MM.1S (cell line): Measurements from ENCODE around the gene MINDY3.

Experiments
- EZH2 ChIP-seq: fragments of 300-600 bp; sonication (generic); optimal IDR thresholded peaks from 2 replicates; pipeline ENCODE3; 2017; ENCODE audit warnings: low read depth, mild to moderate bottlenecking, antibody characterized with exemption, low read length, mixed read lengths
- EZH2phosphoT487 ChIP-seq: fragments of 300-600 bp; sonication (generic); IDR thresholded peaks from 2 replicates; pipeline ENCODE4 v1.6.1; 2018; ENCODE audit warnings: antibody characterized with exemption, low read length
- TF ChIP-seq, protein P1 (sequence below): fragments of 300-600 bp; sonication (generic); IDR thresholded peaks from 2 replicates; pipeline ENCODE4 v1.5.1; 2016; ENCODE audit warnings: antibody characterized with exemption, low read length, mixed read lengths

DNA sequence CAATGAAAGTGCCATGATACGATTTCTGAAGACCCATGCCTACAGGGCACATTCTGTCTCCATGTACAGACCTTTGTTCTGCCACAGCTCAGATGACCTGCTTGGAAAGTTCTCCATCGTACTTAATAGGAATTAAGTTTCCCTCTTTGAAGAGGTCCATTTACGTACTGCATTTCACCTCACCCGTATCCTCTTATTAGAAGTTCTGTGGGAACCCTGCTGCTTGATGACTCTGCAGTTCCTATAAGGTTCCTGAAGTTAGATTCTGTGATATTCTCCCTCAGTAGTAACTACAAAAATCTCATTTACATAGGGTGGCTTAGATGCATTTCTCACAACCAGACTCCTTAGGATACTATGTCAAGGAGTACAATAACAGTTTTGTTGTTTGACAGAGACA lies 50.9 kb downstream of the MINDY3 start:
- TF ChIP-seq, protein P1, sequence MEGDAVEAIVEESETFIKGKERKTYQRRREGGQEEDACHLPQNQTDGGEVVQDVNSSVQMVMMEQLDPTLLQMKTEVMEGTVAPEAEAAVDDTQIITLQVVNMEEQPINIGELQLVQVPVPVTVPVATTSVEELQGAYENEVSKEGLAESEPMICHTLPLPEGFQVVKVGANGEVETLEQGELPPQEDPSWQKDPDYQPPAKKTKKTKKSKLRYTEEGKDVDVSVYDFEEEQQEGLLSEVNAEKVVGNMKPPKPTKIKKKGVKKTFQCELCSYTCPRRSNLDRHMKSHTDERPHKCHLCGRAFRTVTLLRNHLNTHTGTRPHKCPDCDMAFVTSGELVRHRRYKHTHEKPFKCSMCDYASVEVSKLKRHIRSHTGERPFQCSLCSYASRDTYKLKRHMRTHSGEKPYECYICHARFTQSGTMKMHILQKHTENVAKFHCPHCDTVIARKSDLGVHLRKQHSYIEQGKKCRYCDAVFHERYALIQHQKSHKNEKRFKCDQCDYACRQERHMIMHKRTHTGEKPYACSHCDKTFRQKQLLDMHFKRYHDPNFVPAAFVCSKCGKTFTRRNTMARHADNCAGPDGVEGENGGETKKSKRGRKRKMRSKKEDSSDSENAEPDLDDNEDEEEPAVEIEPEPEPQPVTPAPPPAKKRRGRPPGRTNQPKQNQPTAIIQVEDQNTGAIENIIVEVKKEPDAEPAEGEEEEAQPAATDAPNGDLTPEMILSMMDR: no peak
- TF ChIP-seq EZH2 (no peak), EZH2phosphoT487 (no peak)
